Spleen (tissue), 11 donors: ENCODE measurements around the gene TRIM63. TPM values are rescaled to one million over a fixed set of nuclear protein-coding genes. Genes with fewer than 3 reads are reported as not detected.

Experiments used
- DNase-seq: peaks from one replicate; pipeline ENCODE4 v3.0.0-alpha.2; 2020
- H3K27ac ChIP-seq, 8 donors: fragments of 200-600 bp; sonication (generic) in 7 of 8; 1 replicate in 4 of 8; 2 replicates in 4 of 8; pipeline versions ENCODE4 v1.5.0 to v1.8.0; 2016 to 2021; ENCODE audit warnings: inconsistent platforms in 4 of 8, mild to moderate bottlenecking in 4 of 8, moderate library complexity in 1 of 8
- H3K27me3 ChIP-seq, 7 donors: fragments of 200-600 bp; sonication (generic) in 6 of 7; replicated peaks in 1 of 7; 1 replicate in 4 of 7; 2 replicates in 3 of 7; pipeline versions ENCODE4 v1.5.0 to v1.8.0; 2016 to 2021; ENCODE audit warnings: inconsistent platforms in 3 of 7, mild to moderate bottlenecking in 1 of 7
- H3K36me3 ChIP-seq, 6 donors: fragments of 200-600 bp; sonication (generic) in 5 of 6; 1 replicate in 4 of 6; 2 replicates in 2 of 6; pipeline versions ENCODE4 v1.5.0 to v1.8.0; 2016 to 2021; ENCODE audit warnings: inconsistent platforms in 2 of 6
- H3K4me1 ChIP-seq, 6 donors: fragments of 200-600 bp; sonication (generic) in 5 of 6; 1 replicate in 3 of 6; 2 replicates in 3 of 6; pipeline versions ENCODE4 v1.5.0 to v1.8.0; 2016 to 2021; ENCODE audit warnings: inconsistent platforms in 3 of 6
- H3K4me3 ChIP-seq, 8 donors: fragments of 200-600 bp; sonication (generic) in 7 of 8; 1 replicate in 4 of 8; 2 replicates in 4 of 8; pipeline versions ENCODE4 v1.5.0 to v1.8.0; 2016 to 2021; ENCODE audit warnings: inconsistent platforms in 4 of 8, mild to moderate bottlenecking in 4 of 8, moderate library complexity in 2 of 8
- H3K9me3 ChIP-seq, 8 donors: fragments of 200-600 bp; sonication (generic) in 7 of 8; 1 replicate in 4 of 8; 2 replicates in 4 of 8; pipeline versions ENCODE4 v1.5.0 to v1.8.0; 2016 to 2021; ENCODE audit warnings: inconsistent platforms in 4 of 8
- CTCF ChIP-seq, 11 experiments: fragments of 200-600 bp in 7 of 11; fragments of 450-650 bp in 4 of 11; sonication (generic) in 4 of 11; IDR thresholded peaks in 8 of 11; conservative IDR thresholded peaks in 3 of 11; 1 replicate in 7 of 11; 2 replicates in 4 of 11; pipeline versions ENCODE4 v1.4.0 to v1.8.0; 2016 to 2021; ENCODE audit warnings: antibody characterized with exemption in 11 of 11, inconsistent platforms in 4 of 11, mild to moderate bottlenecking in 1 of 11
- POLR2A ChIP-seq, 3 donors: fragments of 450-650 bp; IDR thresholded peaks; one replicate each; pipeline ENCODE4 v1.5.1; 2017; ENCODE audit warnings: antibody characterized with exemption in 3 of 3, mild to moderate bottlenecking in 1 of 3
- POLR2AphosphoS5 ChIP-seq, 3 donors: sonication (generic); formaldehyde crosslinking; IDR thresholded peaks; one replicate each; pipeline ENCODE4 v1.5.1; 2017; ENCODE audit warnings: antibody characterized with exemption in 3 of 3
- WGBS, 5 donors: extraction: QIAGEN DNeasy Blood & Tissue Kit in 3 of 5; methylation state at CpG; one replicate each; pipeline versions ENCODE4 v1.1.5 to v1.1.7; 2013 to 2018; 5-methylcytosine and 5-hydroxymethylcytosine counted together
- intact Hi-C: fragments of 100-400 bp; cut with DNase I; formaldehyde crosslinking; loops from one replicate; pipeline ENCODE4 v1.15.0; 2023; ENCODE audit warnings: low total_unique reads
- polyA plus RNA-seq, 3 donors: library from polyadenylated mRNA; stranded (reverse); fragments of 200-250 nt; gene quantifications; one replicate each; pipeline ENCODE4 v1.2.1, GENCODE V29; 2013
- total RNA-seq, 7 donors: library from RNA; depleted of rRNA in 3 of 7; stranded (reverse); fragments of >200 nt in 3 of 7; fragmentation: NEBNext Ultra II Directional in 4 of 7; extraction: Animal tissue kit (Norgen Biotek cat#: 25700) in 4 of 7; gene quantifications; one replicate each; pipeline versions ENCODE4 v1.1.0 to v1.2.1, GENCODE V29; 2016 to 2021
- donor health status: healthy with polysubstance abuse.
- donor health status: DM: no; HTN: no; CAD: no; lungs with moderate emphysema.
- donor health status: DM: no; HTN: no; CAD: no.
- donor health status: Bipolar disorder and iron deficiency.
- donor health status: healthy.
- donor health status: DM: no; HTN: no; CAD: no.
- donor health status: DM: yes; HTN: yes; CAD: no.

Gene TRIM63
- total and polyA plus RNA-seq, 10 donors, result 0.13 to 0.61 (median 0.30) TPM; not detected in 5

DNA sequence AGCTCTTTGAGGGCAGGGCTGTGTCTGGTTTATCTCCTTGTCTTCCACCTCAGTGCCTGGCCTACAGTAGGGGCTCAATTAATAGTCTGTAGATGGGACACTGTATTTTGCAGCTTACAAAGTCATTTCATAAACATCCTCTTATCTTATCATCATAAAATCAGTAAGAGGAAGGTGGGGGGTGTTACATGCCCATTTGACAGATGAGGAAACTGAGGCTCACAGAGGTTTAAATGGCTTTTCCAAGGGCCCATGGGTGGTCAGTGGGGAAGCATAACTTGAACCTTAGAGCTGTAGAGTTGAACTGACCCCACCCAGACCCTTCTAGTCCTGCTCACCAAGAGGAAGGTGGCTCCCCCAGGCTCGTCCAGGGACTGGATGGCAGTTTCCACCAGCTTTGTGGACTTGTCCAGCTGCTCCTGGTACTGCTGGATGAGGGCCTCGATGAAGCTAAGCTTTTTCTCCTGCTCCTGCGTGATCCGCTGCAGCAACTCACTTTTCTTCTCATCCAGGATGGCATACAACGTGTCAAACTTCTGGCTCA is 9.3 kb downstream of the TRIM63 start:
- Histone ChIP-seq H3K27ac (no peak overlapping the region), H3K4me1 (peaks cover 0 to 4% (median 0%) of the 10 kb centered on the region in 6 donors), H3K4me3 (no peak overlapping the region), H3K36me3 (no peaks in the 10 kb centered on the region), H3K9me3 (no peaks in the 10 kb centered on the region), H3K27me3 (peaks cover 0 to 33% (median 10%) of the 10 kb centered on the region in 7 donors)
- intact Hi-C loops, result no loop called here
- TF ChIP-seq POLR2A (IDR thresholded peaks at IDR 0.05) (no peak), POLR2AphosphoS5 (IDR thresholded peaks at IDR 0.05) (no peak), CTCF (IDR thresholded peaks at IDR 0.05 in 8 of 11, conservative IDR thresholded peaks at IDR 0.05 in 3 of 11) (no peak)
- WGBS, 5 donors, result 74 to 82% (median 81%) methylated on average over 5 of the region's 5 CpGs
- DNase-seq, result no peak

DNA sequence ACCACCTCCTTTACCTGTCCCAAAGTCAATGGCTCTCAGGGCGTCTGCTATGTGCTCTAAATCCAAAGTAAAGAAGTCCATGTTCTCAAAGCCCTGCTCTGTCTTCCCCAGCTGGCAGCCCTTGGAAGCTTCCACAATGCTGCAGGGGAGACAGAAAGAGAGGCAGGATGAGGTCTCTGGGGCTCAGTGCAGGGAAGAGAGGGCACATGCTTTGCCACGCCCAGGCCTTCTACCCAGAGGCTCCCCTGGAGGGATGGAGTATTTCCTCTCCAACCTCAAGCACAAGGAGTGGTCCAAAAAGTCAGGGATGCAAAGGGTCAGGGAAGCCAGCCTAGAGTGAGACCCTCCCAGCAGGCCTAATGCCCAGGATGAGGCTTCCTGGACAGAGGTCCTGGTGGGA is 10.2 kb downstream of the TRIM63 start:
- H3K9me3 ChIP-seq, result no peaks in the 10 kb centered on the region
- no peak for TF ChIP-seq CTCF (IDR thresholded peaks at IDR 0.05 in 8 of 11, conservative IDR thresholded peaks at IDR 0.05 in 3 of 11)
- no peak for TF ChIP-seq POLR2AphosphoS5 (IDR thresholded peaks at IDR 0.05)
- no peak for TF ChIP-seq POLR2A (IDR thresholded peaks at IDR 0.05)
- no peak overlapping the region for H3K4me3 ChIP-seq
- peaks cover 0 to 42% (median 10%) of the 10 kb centered on the region in 7 donors for H3K27me3 ChIP-seq
- no peaks in the 10 kb centered on the region for H3K36me3 ChIP-seq
- H3K4me1 ChIP-seq, result peaks cover 0 to 4% (median 0%) of the 10 kb centered on the region in 6 donors
- 65 to 92% (median 71%) methylated on average over 2 of the region's 2 CpGs for WGBS, 5 donors
- H3K27ac ChIP-seq, result no peak overlapping the region
- no peak for DNase-seq
- intact Hi-C loops, result no loop called here

GRCh38 chr1:26055041-26055440 is 12.4 kb downstream of the TRIM63 start:
- intact Hi-C loops, result no loop called here
- TF ChIP-seq POLR2AphosphoS5 (IDR thresholded peaks at IDR 0.05) (no peak), CTCF (IDR thresholded peaks at IDR 0.05 in 8 of 11, conservative IDR thresholded peaks at IDR 0.05 in 3 of 11) (no peak), POLR2A (IDR thresholded peaks at IDR 0.05) (no peak)
- Histone ChIP-seq H3K4me3 (no peak overlapping the region), H3K9me3 (no peaks in the 10 kb centered on the region), H3K27me3 (peaks cover 0 to 59% (median 10%) of the 10 kb centered on the region in 7 donors), H3K27ac (no peak overlapping the region), H3K36me3 (no peaks in the 10 kb centered on the region), H3K4me1 (peaks cover 0 to 4% (median 0%) of the 10 kb centered on the region in 6 donors)
- DNase-seq, result no peak
- WGBS, 5 donors, result 82 to 95% (median 89%) methylated on average over 2 of the region's 2 CpGs

- peaks cover 0 to 4% (median 0%) of the 10 kb centered on the region in 6 donors for H3K4me1 ChIP-seq
- no peak for TF ChIP-seq POLR2A (IDR thresholded peaks at IDR 0.05)
- TF ChIP-seq CTCF (IDR thresholded peaks at IDR 0.05 in 8 of 11, conservative IDR thresholded peaks at IDR 0.05 in 3 of 11), result no peak
- TF ChIP-seq POLR2AphosphoS5 (IDR thresholded peaks at IDR 0.05), result no peak
- no peaks in the 10 kb centered on the region for H3K36me3 ChIP-seq
- H3K27ac ChIP-seq, result no peak overlapping the region
- intact Hi-C loops, result no loop called here
- no peak overlapping the region for H3K4me3 ChIP-seq
- H3K9me3 ChIP-seq, result no peaks in the 10 kb centered on the region
- DNase-seq, result no peak
- H3K27me3 ChIP-seq, result peaks cover 0 to 69% (median 10%) of the 10 kb centered on the region in 7 donors
- 29 to 37% (median 35%) methylated on average over 13 to 16 of the region's 16 CpGs for WGBS, 5 donors
Observed at GRCh38 chr1:26053718-26054560, 13.5 kb downstream of the TRIM63 start.
